HG02642 (cell line): ENCODE measurements around the gene ATRNL1.
"Not testable (repeated sequence)": the region's sequence is repeated elsewhere in the genome, so short reads cannot be mapped to it uniquely, and the experiment has no call there.

ENCODE experiments used
- ATAC-seq: cut with Tn5 transposase; IDR thresholded peaks from one replicate; pipeline ENCODE4 v1.9.1; 2021; ENCODE audit warnings: mild to moderate bottlenecking; ENCODE audit not compliant: unreplicated experiment, poor library complexity

ATRNL1 gene

DNA sequence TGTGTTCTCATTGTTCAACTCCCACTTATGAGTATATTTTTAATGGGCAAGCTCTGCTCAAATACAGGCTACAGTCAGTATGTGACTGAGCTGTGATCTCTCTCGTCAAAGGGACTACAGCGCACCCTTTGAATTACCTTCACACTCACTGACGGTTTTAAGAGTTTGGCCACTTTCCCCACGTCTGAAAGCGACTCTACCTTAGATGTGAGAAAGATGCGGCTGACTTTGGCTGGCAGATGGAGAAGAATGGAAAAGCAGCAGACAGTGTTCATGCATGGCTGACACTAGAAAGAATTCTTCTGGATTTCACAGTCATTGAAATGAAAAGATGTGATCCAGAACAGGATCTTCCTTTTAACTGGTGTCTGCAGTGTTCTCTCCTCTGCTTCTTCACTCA is 2.0 kb upstream of the ATRNL1 start:
- no peak for ATAC-seq

DNA sequence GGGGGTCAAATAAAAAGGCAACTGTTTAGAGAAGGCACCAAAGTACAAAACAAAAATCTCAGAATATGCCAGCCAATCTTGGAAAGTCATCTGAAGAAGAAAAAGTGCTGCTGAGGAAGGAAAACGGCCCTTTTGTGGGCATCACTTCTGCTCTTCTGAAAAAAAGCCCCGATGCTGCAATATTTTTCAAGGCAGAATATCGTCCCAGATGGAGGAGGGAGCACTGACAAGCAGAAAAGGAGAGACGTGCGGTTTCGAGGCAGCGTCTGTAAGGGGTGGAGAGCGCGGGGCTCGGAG is 959 bp upstream of the ATRNL1 start:
- peak; percentile 18 for ATAC-seq

DNA sequence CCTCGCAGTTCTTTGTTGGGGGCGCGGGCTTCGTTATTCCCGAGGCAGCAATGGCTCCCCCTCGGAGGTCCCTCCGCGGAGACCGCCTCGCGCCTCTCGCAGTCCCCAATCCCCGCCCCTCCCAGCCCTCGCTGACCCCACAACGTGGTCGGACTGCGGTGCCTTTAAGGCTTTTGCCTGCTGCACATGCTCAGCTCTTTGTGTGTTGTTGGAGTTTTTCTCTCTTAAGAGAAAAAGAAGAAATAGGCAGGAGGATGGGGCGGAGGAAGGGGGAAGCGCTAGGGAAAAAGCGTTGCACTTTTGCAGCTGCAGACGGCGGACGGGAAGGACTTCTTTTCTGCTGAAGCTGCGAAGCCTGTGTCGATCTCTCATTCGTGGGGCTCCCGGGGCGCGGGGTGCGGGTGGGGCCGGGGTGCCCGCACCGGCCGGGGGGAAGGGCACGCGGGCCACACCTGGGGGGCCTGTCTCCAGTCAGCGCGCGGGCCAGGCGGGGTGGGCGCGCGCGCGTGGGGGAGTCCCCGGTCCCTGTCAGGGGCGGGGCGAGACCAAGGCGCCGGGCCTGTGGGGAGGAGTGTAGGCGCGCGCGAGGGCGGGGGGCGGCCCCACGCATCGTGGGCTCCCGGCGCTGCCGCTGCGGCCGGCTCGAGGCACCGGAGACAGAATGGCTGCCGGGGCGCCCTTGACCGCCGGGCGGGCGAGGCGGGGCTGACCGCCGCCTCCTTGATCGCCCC is 445 bp upstream of the ATRNL1 start:
- peak; percentile 78 for ATAC-seq

DNA sequence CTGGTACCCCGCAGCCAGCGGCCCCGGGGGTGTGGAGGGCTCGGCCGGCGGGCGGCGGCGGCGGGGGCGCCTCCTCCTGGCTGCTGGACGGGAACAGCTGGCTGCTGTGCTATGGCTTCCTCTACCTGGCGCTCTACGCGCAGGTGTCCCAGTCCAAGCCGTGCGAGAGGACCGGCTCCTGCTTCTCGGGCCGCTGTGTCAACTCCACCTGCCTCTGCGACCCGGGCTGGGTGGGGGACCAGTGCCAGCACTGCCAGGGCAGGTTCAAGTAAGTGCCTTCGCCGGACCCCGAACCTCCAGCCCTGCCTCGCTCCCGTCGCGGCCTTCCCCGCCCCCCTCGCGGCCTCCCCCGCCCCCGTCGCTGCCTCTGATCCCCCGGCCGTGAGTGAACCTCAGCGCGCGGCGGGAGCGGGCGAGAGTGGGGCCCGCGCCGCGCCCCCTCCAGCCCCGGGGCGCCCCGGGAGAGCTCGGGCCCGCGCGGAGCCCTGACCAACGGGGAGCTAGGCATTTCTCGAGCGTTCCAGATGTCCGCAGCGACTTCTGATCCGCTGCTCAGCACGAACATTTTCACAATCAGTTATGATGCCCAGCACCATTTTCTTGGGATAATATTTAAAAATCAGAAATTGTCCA is 727 bp downstream of the ATRNL1 start:
- ATAC-seq = peak; percentile 56

DNA sequence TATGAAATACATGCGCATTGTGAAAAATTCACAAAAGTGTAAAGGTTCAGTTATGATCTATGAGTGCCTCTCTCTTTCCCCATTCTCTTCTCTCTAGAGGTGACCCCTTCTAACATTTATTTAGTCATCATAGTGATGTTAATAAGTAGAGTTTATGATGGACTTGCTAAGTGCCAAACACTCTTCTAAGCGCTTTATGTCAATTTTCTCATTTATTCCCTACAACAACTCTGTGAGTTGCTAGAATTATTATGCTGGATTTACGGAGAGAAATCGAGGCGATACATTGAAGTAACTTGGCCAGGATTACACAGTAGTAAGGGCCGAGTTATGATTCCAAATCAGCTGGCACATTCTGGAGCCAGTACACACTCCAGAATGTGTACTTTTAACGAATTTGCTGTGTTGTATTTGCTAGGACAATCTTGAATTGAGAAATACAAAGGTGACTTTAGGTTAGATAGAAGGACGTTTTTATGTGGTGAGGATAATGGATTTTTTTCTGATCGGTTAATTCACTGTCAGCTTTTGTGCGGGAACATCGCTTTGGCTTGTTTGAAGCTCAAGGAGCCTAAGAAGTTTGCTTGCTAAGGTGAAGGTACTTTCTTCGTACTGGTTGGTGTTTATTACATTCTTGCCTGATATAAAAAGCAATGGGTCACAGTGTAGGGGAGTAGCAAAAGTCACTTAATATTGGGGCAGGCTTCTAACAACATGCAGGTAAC is 1.4 kb downstream of the ATRNL1 start:
- ATAC-seq = no peak

DNA sequence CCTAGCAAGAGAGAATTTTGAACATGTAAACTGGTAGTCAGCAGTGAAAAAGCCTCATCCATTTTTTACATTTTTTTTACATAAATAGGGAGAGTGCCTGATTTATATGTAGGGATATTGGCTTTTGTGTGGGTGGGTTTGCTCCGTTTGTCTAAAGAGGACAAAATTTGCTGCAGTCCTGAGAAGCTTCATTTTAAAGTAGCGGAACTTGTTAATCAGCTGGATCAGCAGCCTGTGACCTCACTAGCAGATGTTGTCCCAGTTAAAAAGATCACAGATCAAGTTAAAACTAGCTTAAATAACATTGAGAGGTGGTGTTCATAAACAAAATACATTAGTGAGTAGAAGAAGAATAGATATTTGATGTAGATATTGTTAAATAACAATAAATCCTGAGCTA is 2.6 kb downstream of the ATRNL1 start:
- ATAC-seq = no peak

DNA sequence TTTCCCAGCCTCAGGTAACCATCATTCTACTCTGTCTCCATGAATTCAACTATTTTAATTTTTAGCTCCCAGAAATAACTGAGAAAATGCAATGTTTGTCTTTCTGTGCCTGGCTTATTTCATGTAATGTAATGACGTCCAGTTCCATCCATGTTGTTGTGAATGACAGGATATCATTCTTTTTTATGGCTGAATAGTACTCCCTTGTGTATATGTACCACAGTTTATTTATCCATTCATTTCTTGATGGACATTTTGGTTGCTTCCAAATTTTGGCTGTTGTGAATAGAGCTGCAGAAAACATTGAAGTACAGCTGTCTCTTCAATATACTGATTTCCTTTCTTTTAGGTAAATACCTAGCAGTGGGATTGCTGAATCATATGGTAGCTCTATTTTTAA is 10.5 kb downstream of the ATRNL1 start:
- ATAC-seq = no peak

DNA sequence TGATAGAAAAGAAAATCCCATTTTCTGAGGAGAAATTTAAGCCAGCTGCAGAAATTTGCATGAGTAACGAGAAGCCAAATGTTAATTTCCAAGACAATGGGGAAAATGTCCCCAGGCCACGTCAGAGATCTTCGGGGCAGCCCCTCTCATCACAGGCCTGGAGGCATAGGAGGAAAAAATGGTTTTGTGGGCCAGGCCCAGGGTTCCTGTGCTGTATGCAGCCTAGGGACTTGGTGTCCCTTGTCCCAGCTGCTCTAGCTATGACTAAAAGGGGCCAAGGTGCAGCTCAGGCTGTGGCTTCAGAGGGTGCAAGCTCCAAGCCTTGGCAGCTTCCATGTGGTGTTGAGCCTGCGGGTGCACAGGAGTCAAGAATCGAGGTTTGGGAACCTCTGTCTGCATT is 12.2 kb downstream of the ATRNL1 start:
- ATAC-seq = not testable (repeated sequence)

DNA sequence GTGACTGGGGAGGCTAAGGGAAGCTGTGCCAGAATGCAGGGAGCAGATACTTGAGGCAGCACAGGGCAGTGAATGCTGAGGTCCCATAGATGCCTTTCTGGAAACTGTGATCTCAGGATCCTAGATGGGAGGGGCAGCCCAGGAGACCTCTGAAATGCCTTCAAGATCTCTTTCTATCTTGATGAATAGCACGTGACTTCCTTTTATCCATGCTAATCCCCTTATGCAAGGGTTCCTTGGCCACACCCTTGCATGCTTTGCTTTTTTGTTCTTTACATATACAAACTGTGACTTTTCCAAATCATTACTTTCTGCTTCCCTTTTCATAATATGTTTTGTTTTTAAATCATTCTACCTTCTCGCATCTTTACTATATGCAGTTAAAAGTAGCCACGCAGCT is 14.7 kb downstream of the ATRNL1 start:
- no peak for ATAC-seq

DNA sequence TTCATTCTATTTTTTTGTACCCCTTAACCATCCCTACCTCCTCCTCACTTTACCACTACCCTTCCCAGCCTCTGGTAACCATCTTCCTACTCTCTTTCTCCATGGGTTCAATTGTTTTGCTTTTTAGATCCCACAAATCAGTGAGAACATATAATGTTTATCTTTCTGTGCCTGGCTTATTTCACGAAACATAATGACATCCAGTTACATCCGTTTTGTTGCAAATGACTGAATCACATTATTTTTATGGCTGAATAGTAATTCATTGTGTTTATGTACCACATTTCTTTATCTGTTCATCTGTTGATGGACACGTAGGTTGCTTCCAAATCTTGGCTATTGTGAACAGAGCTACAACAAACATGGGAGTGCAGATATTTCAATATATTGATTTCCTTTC is 24.1 kb downstream of the ATRNL1 start:
- ATAC-seq = no peak

DNA sequence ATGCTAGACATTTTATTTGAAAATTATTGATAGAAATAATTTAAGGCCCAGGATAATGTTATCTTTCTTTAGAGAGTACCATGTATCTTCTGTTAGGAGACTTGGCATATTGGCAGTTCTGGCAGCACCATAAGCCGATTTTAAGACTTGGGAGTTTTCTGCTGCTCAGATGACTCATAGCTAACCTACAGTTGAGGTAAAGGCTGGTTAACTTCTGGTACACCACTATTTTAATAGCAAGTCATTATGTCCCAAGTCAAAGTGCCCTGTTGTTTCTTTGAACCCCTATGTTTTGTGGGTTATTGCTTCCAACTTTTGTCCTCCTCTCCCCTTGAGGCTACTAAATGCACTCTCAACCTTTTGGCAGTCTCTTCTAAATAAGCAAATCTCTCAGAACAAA is 25.2 kb downstream of the ATRNL1 start:
- ATAC-seq = no peak

DNA sequence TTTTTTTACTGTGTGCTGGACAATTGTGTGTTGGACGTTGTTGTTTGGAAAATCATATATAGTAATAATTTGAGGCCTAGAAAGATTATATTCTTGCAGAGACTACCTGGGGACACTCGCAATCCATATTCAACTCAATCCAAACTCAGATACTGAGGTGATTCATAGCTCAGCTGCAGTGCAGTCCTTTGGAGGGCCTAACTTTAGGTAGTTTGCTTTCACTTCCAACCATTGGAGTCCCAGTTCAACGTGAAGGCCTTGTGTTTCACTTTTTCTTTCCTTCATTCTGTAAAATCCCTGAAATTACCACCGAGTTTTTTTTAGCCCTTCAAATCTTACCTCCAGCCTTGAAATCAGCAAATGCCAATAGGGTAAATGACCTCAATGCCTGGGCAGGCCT is 32.3 kb downstream of the ATRNL1 start:
- ATAC-seq = no peak

DNA sequence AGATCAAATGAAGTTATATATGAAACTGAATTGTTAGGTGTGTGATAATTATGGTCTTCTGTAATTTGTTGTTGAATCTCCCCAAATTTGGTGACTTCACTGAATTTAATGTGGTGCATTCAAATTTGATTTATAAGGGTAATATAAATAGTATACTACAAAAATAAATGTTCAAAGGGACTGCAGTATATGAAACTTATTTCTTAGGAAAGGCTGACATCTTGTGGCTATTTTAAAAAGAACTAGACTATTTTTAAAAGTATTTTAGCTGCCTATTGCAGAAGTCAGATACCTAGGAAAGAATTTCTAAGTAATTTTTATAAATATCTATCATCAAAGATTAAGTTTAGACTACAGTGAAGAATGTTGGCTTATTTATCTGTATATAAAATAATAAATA is 36.6 kb downstream of the ATRNL1 start:
- no peak for ATAC-seq

DNA sequence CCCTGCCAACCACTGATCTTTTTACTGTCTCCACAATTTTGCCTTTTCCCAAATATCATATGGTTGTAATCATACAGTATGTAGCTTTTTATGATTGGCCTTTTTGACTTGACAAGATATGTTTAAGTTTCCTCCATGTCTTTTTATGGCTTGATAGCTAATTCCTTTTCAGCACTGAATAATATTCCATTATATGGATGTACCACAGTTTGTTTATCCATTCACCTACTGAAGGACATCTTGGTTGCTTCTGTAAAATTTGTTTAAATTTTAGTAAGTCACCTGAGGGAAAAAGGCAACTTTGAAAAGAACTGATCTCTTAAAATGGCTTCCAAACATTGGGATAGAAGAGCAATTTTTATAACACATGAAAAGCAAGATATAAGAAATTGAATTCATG is 43.5 kb downstream of the ATRNL1 start:
- no peak for ATAC-seq

DNA sequence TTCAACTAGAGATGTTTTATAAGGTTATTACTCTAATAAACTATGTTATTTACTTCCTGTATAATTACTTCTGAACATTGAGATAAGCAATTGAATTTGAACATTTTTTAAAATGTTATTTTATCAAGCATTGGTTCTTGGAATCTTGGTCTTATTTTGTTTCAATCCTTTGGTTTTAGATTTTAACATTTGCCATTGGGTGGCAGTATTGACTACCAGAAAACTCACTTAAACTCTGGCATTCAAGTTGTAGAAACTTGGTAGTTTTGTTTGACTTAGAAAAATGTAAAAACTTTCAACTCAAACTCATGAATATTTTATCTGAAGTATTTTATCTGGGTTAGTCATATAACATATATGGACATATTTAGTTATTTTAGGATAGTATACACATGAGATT is 48.1 kb downstream of the ATRNL1 start:
- ATAC-seq = no peak

DNA sequence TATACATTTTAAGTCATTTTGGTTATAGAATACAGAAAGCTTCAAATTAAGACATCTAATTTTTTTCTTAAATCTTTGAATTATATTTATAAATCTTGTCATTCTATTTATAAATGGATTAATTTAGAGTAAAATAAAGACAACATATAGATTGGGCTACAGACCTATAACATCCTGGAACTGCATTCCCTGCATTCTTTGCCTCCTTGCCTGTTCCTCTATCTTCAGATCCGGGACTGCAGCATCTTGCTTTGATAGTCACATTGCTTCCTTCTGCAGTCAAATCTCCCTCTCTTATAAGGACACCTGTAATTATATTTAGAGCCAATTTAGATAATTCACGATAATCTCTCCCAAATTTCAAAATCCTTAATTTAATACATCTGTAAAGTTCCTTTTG is 64.2 kb downstream of the ATRNL1 start:
- ATAC-seq = no peak

DNA sequence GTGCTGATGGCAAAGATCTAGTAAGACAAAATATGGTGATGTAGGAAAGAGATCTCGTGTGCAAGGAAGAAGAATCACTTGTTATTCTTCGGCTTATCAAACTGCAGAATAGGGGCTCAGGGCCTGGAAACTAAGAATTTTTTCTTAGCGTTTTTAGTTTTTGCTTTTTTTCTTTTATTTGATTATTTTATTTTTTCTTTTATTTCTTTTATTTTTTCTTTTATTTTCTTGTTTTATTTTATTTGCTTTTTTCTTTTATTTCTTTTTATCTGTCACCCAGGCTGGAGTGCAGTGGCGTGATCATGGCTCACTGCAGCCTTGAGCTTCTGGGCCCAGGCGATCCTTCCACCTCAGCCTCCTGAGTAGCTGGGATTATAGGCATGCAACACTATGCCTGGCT is 70.0 kb downstream of the ATRNL1 start:
- ATAC-seq = no peak

DNA sequence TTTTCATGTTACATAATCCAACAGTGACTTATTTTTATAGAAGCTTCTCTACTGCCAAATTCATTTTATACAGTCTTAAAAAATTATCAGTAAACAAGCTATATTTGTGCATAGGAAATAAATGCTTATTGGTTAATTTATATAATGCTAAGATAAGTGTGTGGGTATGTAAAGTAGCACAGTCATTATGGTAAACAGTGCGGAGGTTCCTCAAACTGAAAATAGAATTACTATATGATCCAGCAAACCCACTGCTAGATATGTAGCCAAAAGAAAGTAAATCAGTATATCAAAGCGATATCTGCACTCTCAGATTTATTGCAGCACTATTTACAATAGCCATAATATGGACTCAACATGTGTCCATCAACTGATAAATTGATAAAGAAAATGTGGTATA is 71.1 kb downstream of the ATRNL1 start:
- no peak for ATAC-seq

DNA sequence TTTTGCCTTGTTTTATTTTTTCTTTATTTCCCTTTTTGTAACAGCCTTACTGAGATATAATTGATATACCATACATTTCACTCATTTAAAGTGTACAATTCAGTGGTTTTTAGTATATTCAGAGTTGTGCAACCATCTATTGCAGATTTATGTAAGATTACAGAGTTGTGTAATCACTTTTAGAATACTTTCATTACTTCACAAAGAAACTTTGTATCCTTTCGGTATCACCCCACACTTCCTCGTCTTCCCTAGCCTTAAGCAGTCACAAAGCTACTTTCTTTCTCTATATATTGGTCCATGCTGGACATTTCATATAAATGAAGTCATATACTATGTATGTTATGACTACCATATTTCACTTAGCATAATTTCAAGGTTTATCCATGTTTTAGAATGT is 74.6 kb downstream of the ATRNL1 start:
- no peak for ATAC-seq

DNA sequence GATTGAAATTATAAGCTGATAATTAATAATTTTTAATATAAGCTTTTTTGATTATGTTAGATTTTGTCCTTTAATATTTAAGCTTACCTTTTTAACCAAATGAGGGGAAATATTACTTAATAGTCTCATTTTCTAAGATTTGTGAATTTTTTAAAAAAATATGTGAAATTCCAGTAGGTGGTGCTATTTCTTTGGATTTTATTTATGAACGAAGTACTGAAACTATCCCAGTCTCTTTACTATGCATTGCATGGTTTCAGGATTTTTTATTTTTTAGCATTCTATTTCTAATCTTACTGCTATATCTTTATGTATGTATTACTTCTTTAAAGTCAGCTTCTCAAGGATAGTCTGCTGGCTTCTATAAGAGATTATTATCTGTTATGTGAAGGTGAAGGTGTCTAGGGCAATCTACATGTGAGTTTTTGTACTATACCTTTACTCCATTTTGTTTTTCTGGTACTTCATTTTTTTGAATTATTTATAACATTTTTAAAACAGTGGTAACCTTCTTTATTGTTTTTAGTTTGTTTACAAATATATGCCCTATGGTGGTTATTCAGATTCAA is 78.3 kb downstream of the ATRNL1 start:
- ATAC-seq = no peak

DNA sequence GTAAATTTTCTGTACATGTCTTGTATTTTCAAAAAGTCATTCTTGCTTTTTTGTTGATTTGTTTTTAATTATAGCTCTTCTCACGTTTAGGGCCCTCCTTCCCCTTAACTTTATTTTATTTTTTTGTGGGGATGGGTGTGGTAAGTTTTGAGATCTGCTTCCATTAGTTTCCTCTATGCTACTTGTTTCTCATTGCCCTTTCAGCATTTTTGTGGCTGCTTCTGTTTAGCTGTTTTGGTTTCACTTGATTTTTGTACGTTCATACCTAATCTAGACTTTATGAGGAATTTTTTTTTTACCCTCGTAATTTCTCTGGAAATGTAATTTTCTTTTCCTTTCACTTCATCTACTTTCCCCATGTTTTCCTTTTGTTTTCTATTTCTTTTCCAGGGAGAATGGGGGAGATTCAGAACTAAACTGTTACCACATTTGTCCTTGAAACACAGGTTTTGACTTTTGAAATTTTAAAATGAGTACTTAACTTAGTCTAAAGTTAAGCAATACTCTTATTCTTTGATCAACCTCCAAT is 80.8 kb downstream of the ATRNL1 start:
- no peak for ATAC-seq
